ENCODE data around the gene TSSK3. TPM values are rescaled to one million over a fixed set of nuclear protein-coding genes. Genes with fewer than 3 reads are reported as not detected.

The TSSK3 gene
- total and polyA plus RNA-seq, 9 of the 15 experiments (the other 6 are each of a cell fraction or from before 2014, with no cell fraction given) = 0.27 to 2.8 (median 1.9) TPM

DNA sequence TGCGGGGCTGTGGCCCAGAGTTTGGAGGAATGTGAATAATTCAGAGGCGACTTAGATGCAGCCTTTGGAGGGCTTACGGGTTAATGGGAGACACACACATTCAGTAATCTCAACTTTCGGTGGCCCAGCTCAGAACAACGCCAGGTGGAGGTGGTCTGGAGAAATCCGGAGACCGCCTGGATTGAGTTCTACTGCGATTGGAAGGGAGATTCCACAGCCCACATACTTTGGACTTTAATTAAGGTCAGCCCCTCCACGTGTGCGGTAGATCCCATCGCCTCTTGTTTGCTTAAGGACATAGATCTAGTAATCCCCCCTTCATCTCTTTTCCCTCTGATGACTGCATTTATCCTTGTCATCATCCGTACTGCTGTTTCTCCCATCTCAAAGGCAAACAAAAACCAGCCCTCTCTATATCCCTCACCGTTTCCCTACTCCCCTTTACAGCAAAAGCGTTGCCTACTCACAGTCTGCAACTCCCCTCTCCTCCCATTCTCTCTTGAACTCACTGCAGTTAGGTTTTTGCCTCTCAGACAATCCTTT lies 32.6 kb downstream of the TSSK3 start (continued):
- no peak for TF ChIP-seq HNRNPK (IDR thresholded peaks at IDR 0.05; ENCODE audit: low read depth, low read length, poor library complexity, severe bottlenecking)
- TF ChIP-seq ZEB2 (IDR thresholded peaks at IDR 0.05) = no peak
- TF ChIP-seq NFYB (IDR thresholded peaks at IDR 0.05; ENCODE audit: extremely low read depth, insufficient read length) = no peak
- TF ChIP-seq NEUROD1 (IDR thresholded peaks at IDR 0.05; ENCODE audit: borderline replicate concordance, low read depth, low read length, partially characterized antibody) = no peak
- TF ChIP-seq SREBF2 (CRISPR knock-in tag; IDR thresholded peaks at IDR 0.05) = no peak
- TF ChIP-seq, protein P1, sequence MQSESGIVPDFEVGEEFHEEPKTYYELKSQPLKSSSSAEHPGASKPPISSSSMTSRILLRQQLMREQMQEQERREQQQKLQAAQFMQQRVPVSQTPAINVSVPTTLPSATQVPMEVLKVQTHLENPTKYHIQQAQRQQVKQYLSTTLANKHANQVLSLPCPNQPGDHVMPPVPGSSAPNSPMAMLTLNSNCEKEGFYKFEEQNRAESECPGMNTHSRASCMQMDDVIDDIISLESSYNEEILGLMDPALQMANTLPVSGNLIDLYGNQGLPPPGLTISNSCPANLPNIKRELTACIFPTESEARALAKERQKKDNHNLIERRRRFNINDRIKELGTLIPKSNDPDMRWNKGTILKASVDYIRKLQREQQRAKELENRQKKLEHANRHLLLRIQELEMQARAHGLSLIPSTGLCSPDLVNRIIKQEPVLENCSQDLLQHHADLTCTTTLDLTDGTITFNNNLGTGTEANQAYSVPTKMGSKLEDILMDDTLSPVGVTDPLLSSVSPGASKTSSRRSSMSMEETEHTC (IDR thresholded peaks at IDR 0.05) = no peak
- TF ChIP-seq U2AF2 (optimal IDR thresholded peaks at IDR 0.05; ENCODE audit: low read depth, low read length) = no peak
- TF ChIP-seq SETDB1 (IDR thresholded peaks at IDR 0.05; ENCODE audit: low read length) = no peak
- TF ChIP-seq FOXK1 (CRISPR knock-in tag; IDR thresholded peaks at IDR 0.05; ENCODE audit: borderline replicate concordance) = peak; percentile 65; the same call in 1 of the 2 replicates
- no peak for TF ChIP-seq THRB (CRISPR knock-in tag; conservative IDR thresholded peaks at IDR 0.05)
- TF ChIP-seq PYGO2 (tag; IDR thresholded peaks at IDR 0.05) = no peak
- TF ChIP-seq ZBTB49 (CRISPR knock-in tag; IDR thresholded peaks at IDR 0.05; ENCODE audit: borderline replicate concordance) = 0 out of 2 replicates have a peak, but pooled peaks have one; percentile 79
- TF ChIP-seq PRPF4 (IDR thresholded peaks at IDR 0.05; ENCODE audit: insufficient read depth, low read depth, low read length, poor library complexity, severe bottlenecking) = no peak
- peak; percentile 65; the same call in 1 of the 2 replicates for TF ChIP-seq ZBTB43 (CRISPR knock-in tag; IDR thresholded peaks at IDR 0.05)
- 0 out of 2 replicates have a peak, but pooled peaks have one; percentile 17 for TF ChIP-seq RB1 (IDR thresholded peaks at IDR 0.05; ENCODE audit: low read depth)
- TF ChIP-seq PPARD (CRISPR knock-in tag; IDR thresholded peaks at IDR 0.05) = no peak
- TF ChIP-seq ZNF398 (CRISPR knock-in tag; IDR thresholded peaks at IDR 0.05) = no peak
- TF ChIP-seq ZNF274 (IDR thresholded peaks at IDR 0.05; ENCODE audit: borderline replicate concordance, low read depth, low read length) = no peak
- TF ChIP-seq ADNP (tag; IDR thresholded peaks at IDR 0.05) = no peak
- TF ChIP-seq GTF2A2 (tag; IDR thresholded peaks at IDR 0.05) = no peak
